H9 (cell line): ENCODE results near the gene LAP3. TPM values are rescaled to one million over a fixed set of nuclear protein-coding genes. Genes with fewer than 3 reads are reported as not detected.

Source experiments
- DNase-seq: peaks from one replicate; pipeline ENCODE4 v3.0.0-alpha.2; 2017
- H2AFZ ChIP-seq: one replicate; pipeline ENCODE4 v1.6.1; 2013; ENCODE audit warnings: mild to moderate bottlenecking, low read length, control low read depth, moderate library complexity
- H2AK5ac ChIP-seq: 2 replicates; pipeline ENCODE4 v1.6.1; 2013; ENCODE audit warnings: low read length, control low read depth, mixed read lengths; ENCODE audit not compliant: insufficient read length
- H2BK120ac ChIP-seq: one replicate; pipeline ENCODE4 v1.6.1; 2013; ENCODE audit warnings: low read depth, mild to moderate bottlenecking, low read length, control low read depth, inconsistent platforms; ENCODE audit not compliant: poor library complexity, severe bottlenecking
- H2BK12ac ChIP-seq: 2 replicates; pipeline ENCODE4 v1.6.1; 2013; ENCODE audit warnings: low read length, control low read depth, mixed read lengths, low read depth; ENCODE audit not compliant: insufficient read length
- H2BK15ac ChIP-seq: 2 replicates; pipeline ENCODE4 v1.6.1; 2013; ENCODE audit warnings: low read depth, low read length, control low read depth
- H2BK20ac ChIP-seq: one replicate; pipeline ENCODE4 v1.6.1; 2013; ENCODE audit warnings: low read depth, mild to moderate bottlenecking, low read length, control low read depth, inconsistent platforms; ENCODE audit not compliant: poor library complexity, severe bottlenecking
- H2BK5ac ChIP-seq: 2 replicates; pipeline ENCODE4 v1.6.1; 2013; ENCODE audit warnings: low read length, control low read depth, mixed read lengths; ENCODE audit not compliant: insufficient read length
- H3K14ac ChIP-seq: 2 replicates; pipeline ENCODE4 v1.6.1; 2013; ENCODE audit warnings: low read length, control low read depth; ENCODE audit not compliant: insufficient read depth
- H3K18ac ChIP-seq: 2 replicates; pipeline ENCODE4 v1.6.1; 2013; ENCODE audit warnings: low read depth, mild to moderate bottlenecking, mixed read lengths, low read length, control low read depth; ENCODE audit not compliant: insufficient read length
- H3K23ac ChIP-seq: 2 replicates; pipeline ENCODE4 v1.6.1; 2013; ENCODE audit warnings: low read length, control low read depth, mixed read lengths, low read depth; ENCODE audit not compliant: insufficient read length
- H3K23me2 ChIP-seq: 2 replicates; pipeline ENCODE4 v1.6.1; 2013; ENCODE audit warnings: low read depth, mild to moderate bottlenecking, mixed read lengths, low read length, control low read depth; ENCODE audit not compliant: insufficient read length, poor library complexity, severe bottlenecking
- H3K27ac ChIP-seq: 2 replicates; pipeline ENCODE4 v1.5.1; 2013; ENCODE audit warnings: low read length, control low read depth, mixed read lengths, low read depth; ENCODE audit not compliant: insufficient read length
- H3K27me3 ChIP-seq: 2 replicates; pipeline ENCODE4 v1.6.1; 2013; ENCODE audit warnings: low read length, control low read depth, inconsistent platforms; ENCODE audit not compliant: insufficient read depth
- H3K4ac ChIP-seq: 2 replicates; pipeline ENCODE4 v1.6.1; 2013; ENCODE audit warnings: low read depth, mild to moderate bottlenecking, control low read depth, inconsistent platforms, low read length, moderate library complexity
- H3K4me1 ChIP-seq: 2 replicates; pipeline ENCODE4 v1.6.1; 2013; ENCODE audit warnings: low read length, control low read depth, inconsistent platforms; ENCODE audit not compliant: insufficient read depth
- H3K4me2 ChIP-seq: 2 replicates; pipeline ENCODE4 v1.6.1; 2013; ENCODE audit warnings: low read length, control low read depth, mixed read lengths; ENCODE audit not compliant: insufficient read length, insufficient read depth
- H3K56ac ChIP-seq: 2 replicates; pipeline ENCODE4 v1.6.1; 2013; ENCODE audit warnings: low read depth, mild to moderate bottlenecking, mixed read lengths, low read length, control low read depth; ENCODE audit not compliant: insufficient read length
- H3K79me1 ChIP-seq: 2 replicates; pipeline ENCODE4 v1.6.1; 2013; ENCODE audit warnings: low read depth, mild to moderate bottlenecking, moderate library complexity, low read length, control low read depth, inconsistent platforms; ENCODE audit not compliant: insufficient read depth, poor library complexity, severe bottlenecking
- H3K79me2 ChIP-seq: 2 replicates; pipeline ENCODE4 v1.6.1; 2013; ENCODE audit warnings: low read length, control low read depth, inconsistent platforms; ENCODE audit not compliant: insufficient read depth
- H3K9ac ChIP-seq: 2 replicates; pipeline ENCODE4 v1.6.1; 2013; ENCODE audit warnings: low read length, control low read depth, mixed read lengths; ENCODE audit not compliant: insufficient read length; ENCODE audit errors: extremely low read depth
- H3K9me3 ChIP-seq: one replicate; pipeline ENCODE4 v1.6.1; 2013; ENCODE audit warnings: low read depth, low read length, inconsistent platforms; ENCODE audit not compliant: control insufficient read depth
- H3T11ph ChIP-seq: one replicate; pipeline ENCODE4 v1.6.1; 2013; ENCODE audit warnings: mild to moderate bottlenecking, low read length, control low read depth, inconsistent platforms
- H4K20me1 ChIP-seq: one replicate; pipeline ENCODE4 v1.6.1; 2013; ENCODE audit not compliant: control insufficient read depth, insufficient read length, insufficient read depth
- H4K5ac ChIP-seq: 2 replicates; pipeline ENCODE4 v1.6.1; 2013; ENCODE audit warnings: low read depth, mild to moderate bottlenecking, mixed read lengths, low read length, control low read depth; ENCODE audit not compliant: insufficient read length
- H4K8ac ChIP-seq: replicated peaks from 2 replicates; pipeline ENCODE4 v1.6.1; 2013; ENCODE audit warnings: low read length, control low read depth, mixed read lengths, low read depth; ENCODE audit not compliant: insufficient read length
- H4K91ac ChIP-seq: 2 replicates; pipeline ENCODE4 v1.6.1; 2013; ENCODE audit warnings: low read depth, mild to moderate bottlenecking, moderate library complexity, mixed read lengths, low read length, control low read depth; ENCODE audit not compliant: insufficient read length
- H3K27ac Mint-ChIP-seq, 3 experiments: 2 replicates in 2 of 3; 3 replicates in 1 of 3; pipeline ENCODE4 v1.8.0; 2020 to 2021; ENCODE audit warnings: mixed read lengths in 3 of 3, mild to moderate bottlenecking in 1 of 3, moderate library complexity in 1 of 3
- H3K27me3 Mint-ChIP-seq: 2 replicates; pipeline ENCODE4 v1.8.0; 2021; ENCODE audit warnings: low read depth, mild to moderate bottlenecking, moderate library complexity, mixed read lengths
- H3K36me3 Mint-ChIP-seq, 3 experiments: 2 replicates in 2 of 3; 3 replicates in 1 of 3; pipeline ENCODE4 v1.8.0; 2020 to 2021; ENCODE audit warnings: low read depth in 3 of 3, mixed read lengths in 3 of 3; ENCODE audit not compliant: insufficient read depth in 1 of 3
- H3K4me1 Mint-ChIP-seq, 2 experiments: 2 replicates each; pipeline ENCODE4 v1.8.0; 2020; ENCODE audit warnings: mixed read lengths in 2 of 2
- H3K4me3 Mint-ChIP-seq, 2 experiments: 2 replicates in 1 of 2; 3 replicates in 1 of 2; pipeline ENCODE4 v1.8.0; 2020 to 2021; ENCODE audit warnings: mild to moderate bottlenecking in 2 of 2, mixed read lengths in 2 of 2, moderate library complexity in 1 of 2
- H3K9me3 Mint-ChIP-seq, 2 experiments: 2 replicates in 1 of 2; 3 replicates in 1 of 2; pipeline ENCODE4 v1.8.0; 2020; ENCODE audit warnings: mild to moderate bottlenecking in 2 of 2, mixed read lengths in 2 of 2, moderate library complexity in 1 of 2
- WGBS: extraction: QIAGEN DNeasy Blood & Tissue Kit; methylation state at CpG from one replicate; pipeline ENCODE4 v1.1.7; 2013; ENCODE audit warnings: missing lambda C conversion rate, low lambda C conversion rate, mixed read lengths; ENCODE audit not compliant: insufficient read length; ENCODE audit errors: extremely low coverage; 5-methylcytosine and 5-hydroxymethylcytosine counted together
- total RNA-seq: library from RNA; stranded (reverse); gene quantifications from 2 replicates; pipeline ENCODE4 v1.2.1, GENCODE V29; 2021
- TF ChIP-seq, protein P1 (sequence below): fragments of 200-600 bp; sonication (generic); conservative IDR thresholded peaks from 3 replicates; pipeline ENCODE4 v1.8.0; 2021; ENCODE audit warnings: antibody characterized with exemption, mild to moderate bottlenecking

LAP3 gene
- total RNA-seq, 1 experiment from 2014 or later = 53.2 TPM

DNA sequence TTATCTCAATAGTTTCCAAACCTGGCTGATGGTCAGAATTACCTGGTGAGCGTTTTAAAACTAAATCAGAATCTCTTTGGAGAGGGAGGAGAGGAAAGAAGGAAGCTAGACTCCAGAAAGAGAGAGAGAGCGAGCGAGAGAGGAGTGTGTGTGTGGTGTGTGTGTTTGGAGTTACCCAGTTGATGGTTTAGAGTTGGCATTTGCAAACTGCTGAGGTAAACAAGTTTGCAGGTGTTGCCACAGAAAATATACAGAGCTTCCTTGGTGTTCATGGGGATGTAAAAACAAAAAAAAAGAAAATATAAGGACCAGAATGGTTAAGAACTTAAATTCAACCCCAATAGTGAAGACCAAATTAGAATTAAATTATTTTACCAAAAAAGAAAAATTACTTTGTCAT is 26.4 kb upstream of the LAP3 start:
- Histone ChIP-seq H2BK5ac (no peak overlapping the region), H2BK15ac (no peak overlapping the region), H3K9me3 (no peaks in the 10 kb centered on the region), H3T11ph (no peak overlapping the region), H2AFZ (no peak overlapping the region), H3K9ac (no peak overlapping the region), H4K91ac (no peak overlapping the region), H3K23me2 (no peaks in the 10 kb centered on the region), H3K4ac (no peak overlapping the region), H2BK12ac (no peak overlapping the region), H3K79me2 (no peaks in the 10 kb centered on the region), H2BK20ac (no peak overlapping the region), H3K18ac (no peak overlapping the region), H3K23ac (no peak overlapping the region), H3K56ac (no peak overlapping the region), H4K20me1 (no peaks in the 10 kb centered on the region), H3K4me1 (no peaks in the 10 kb centered on the region), H3K27me3 (peaks cover 4% of the 10 kb centered on the region; the same call in 1 of the 2 replicates), H3K4me2 (no peak overlapping the region), H3K27ac (no peak overlapping the region), H3K14ac (no peak overlapping the region), H2AK5ac (no peak overlapping the region), H4K5ac (no peak overlapping the region), H3K79me1 (no peaks in the 10 kb centered on the region), H2BK120ac (no peak overlapping the region), H4K8ac (no peak overlapping the region)
- DNase-seq = no peak
- no CpG with 5 or more reads among the region's 3 CpGs for WGBS
- Mint-ChIP-seq H3K9me3 (no peaks in the 10 kb centered on the region; a peak in 1 of 5 replicates), H3K27me3 (peaks cover 46% of the 10 kb centered on the region), H3K36me3 (no peaks in the 10 kb centered on the region), H3K4me1 (no peaks in the 10 kb centered on the region), H3K4me3 (no peak overlapping the region), H3K27ac (no peak overlapping the region)
- TF ChIP-seq, protein P1, sequence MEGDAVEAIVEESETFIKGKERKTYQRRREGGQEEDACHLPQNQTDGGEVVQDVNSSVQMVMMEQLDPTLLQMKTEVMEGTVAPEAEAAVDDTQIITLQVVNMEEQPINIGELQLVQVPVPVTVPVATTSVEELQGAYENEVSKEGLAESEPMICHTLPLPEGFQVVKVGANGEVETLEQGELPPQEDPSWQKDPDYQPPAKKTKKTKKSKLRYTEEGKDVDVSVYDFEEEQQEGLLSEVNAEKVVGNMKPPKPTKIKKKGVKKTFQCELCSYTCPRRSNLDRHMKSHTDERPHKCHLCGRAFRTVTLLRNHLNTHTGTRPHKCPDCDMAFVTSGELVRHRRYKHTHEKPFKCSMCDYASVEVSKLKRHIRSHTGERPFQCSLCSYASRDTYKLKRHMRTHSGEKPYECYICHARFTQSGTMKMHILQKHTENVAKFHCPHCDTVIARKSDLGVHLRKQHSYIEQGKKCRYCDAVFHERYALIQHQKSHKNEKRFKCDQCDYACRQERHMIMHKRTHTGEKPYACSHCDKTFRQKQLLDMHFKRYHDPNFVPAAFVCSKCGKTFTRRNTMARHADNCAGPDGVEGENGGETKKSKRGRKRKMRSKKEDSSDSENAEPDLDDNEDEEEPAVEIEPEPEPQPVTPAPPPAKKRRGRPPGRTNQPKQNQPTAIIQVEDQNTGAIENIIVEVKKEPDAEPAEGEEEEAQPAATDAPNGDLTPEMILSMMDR = no peak
